HCT116 (cell line): ENCODE measurements around the gene BEND3. TPM values are rescaled to one million over a fixed set of nuclear protein-coding genes. Genes with fewer than 3 reads are reported as not detected.

ENCODE experiments used
- ATAC-seq: fragments of 200-7000 bp; cut with Tn5 transposase; 2 replicates; pipeline ENCODE4 v1.9.1; 2020; ENCODE audit warnings: mild to moderate bottlenecking, moderate library complexity
- BruUV-seq: library from RNA; stranded (reverse); fragments of 400-500 nt; replicated peaks from 2 replicates; lab custom pipeline; 2021; lab: Mats Ljungman, UMichigan
- CTCF ChIA-PET: fragments of 300-600 bp; sonication (Branson Sonifier 250); formaldehyde crosslinking; loops from one replicate; lab custom pipeline; 2021; ENCODE audit warnings: antibody characterized with exemption; lab: Charles Lee
- POLR2A ChIA-PET: fragments of 300-600, 350-600 bp; sonication (Branson Sonifier 250); formaldehyde crosslinking; loops from one replicate; lab custom pipeline; 2021; ENCODE audit warnings: antibody characterized with exemption; lab: Charles Lee
- RAD21 ChIA-PET, 2 experiments: fragments of 300-600 bp; sonication (Branson Sonifier 250); formaldehyde crosslinking; loops; one replicate each; lab custom pipeline; 2023; ENCODE audit warnings: low total read pairs in 2 of 2; ENCODE audit not compliant: uncharacterized antibody in 2 of 2, unreplicated experiment in 2 of 2, low non-redundant PET in 1 of 2; lab: Charles Lee
- DNase-seq: peaks from one replicate; pipeline ENCODE4 v3.0.0-alpha.2; 2010; ENCODE audit warnings: low read depth, low spot score
- H2AFZ ChIP-seq: fragments of 200-600 bp; shearing (Covaris generic), sonication (generic); 2 replicates; pipeline ENCODE4 v1.6.1; 2017; ENCODE audit warnings: low read depth, mixed run types, mixed read lengths, antibody characterized with exemption, low read length; ENCODE audit not compliant: poor library complexity, severe bottlenecking
- H3K27ac ChIP-seq: 2 replicates; pipeline ENCODE4 v1.5.1; 2012; ENCODE audit warnings: low read depth, low read length
- H3K27me3 ChIP-seq: fragments of 200-600 bp; sonication (generic); 2 replicates; pipeline ENCODE4 v1.6.1; 2016; ENCODE audit warnings: mixed run types, low read length, mixed read lengths; ENCODE audit not compliant: insufficient read depth
- H3K36me3 ChIP-seq, 2 experiments: fragments of 200-500 bp in 1 of 2; fragments of 200-600 bp in 1 of 2; sonication (Bioruptor generic) in 1 of 2; sonication (generic) in 1 of 2; 2 replicates each; pipeline versions ENCODE4 v1.5.1 to v1.6.1; 2014 to 2016; ENCODE audit warnings: low read length in 2 of 2, inconsistent platforms in 1 of 2, mixed read lengths in 1 of 2, mixed run types in 1 of 2; ENCODE audit not compliant: insufficient read depth in 2 of 2, control insufficient read depth in 1 of 2
- H3K4me1 ChIP-seq, 2 experiments: fragments of 200-600 bp in 1 of 2; sonication (generic) in 1 of 2; 2 replicates each; pipeline versions ENCODE4 v1.5.1 to v1.6.1; 2012 to 2017; ENCODE audit warnings: low read length in 2 of 2, inconsistent platforms in 1 of 2, mild to moderate bottlenecking in 1 of 2, mixed read lengths in 1 of 2, mixed run types in 1 of 2, moderate library complexity in 1 of 2; ENCODE audit not compliant: insufficient read depth in 2 of 2, control insufficient read depth in 1 of 2
- H3K4me2 ChIP-seq: fragments of 200-600 bp; sonication (generic); 2 replicates; pipeline ENCODE4 v1.6.1; 2017; ENCODE audit warnings: mixed run types, low read length, mixed read lengths
- H3K4me3 ChIP-seq, 2 experiments: fragments of 200-600 bp in 1 of 2; sonication (generic) in 1 of 2; replicated peaks in 1 of 2; 2 replicates each; pipeline ENCODE4 v1.5.1; 2011 to 2016; ENCODE audit warnings: low read length in 2 of 2, control low read depth in 1 of 2, low read depth in 1 of 2, mild to moderate bottlenecking in 1 of 2, mixed read lengths in 1 of 2, mixed run types in 1 of 2
- H3K79me2 ChIP-seq: fragments of 200-600 bp; sonication (generic); 2 replicates; pipeline ENCODE4 v1.6.1; 2017; ENCODE audit warnings: mild to moderate bottlenecking, mixed run types, low read length, moderate library complexity, mixed read lengths; ENCODE audit not compliant: insufficient read depth
- H3K9ac ChIP-seq: fragments of 200-600 bp; sonication (generic); 2 replicates; pipeline ENCODE4 v1.6.1; 2016; ENCODE audit warnings: low read length, mixed read lengths
- H3K9me2 ChIP-seq: fragments of 200-600 bp; sonication (generic), shearing (Covaris generic); 2 replicates; pipeline ENCODE4 v1.6.1; 2017; ENCODE audit warnings: mixed run types, mild to moderate bottlenecking, moderate library complexity; ENCODE audit not compliant: insufficient read depth
- H3K9me3 ChIP-seq, 2 experiments: fragments of 200-500 bp in 1 of 2; fragments of 200-600 bp in 1 of 2; sonication (Bioruptor generic) in 1 of 2; sonication (generic) in 1 of 2; 2 replicates each; pipeline ENCODE4 v1.6.1; 2014 to 2017; ENCODE audit warnings: low read length in 2 of 2, mixed read lengths in 2 of 2, inconsistent platforms in 1 of 2, low read depth in 1 of 2, mild to moderate bottlenecking in 1 of 2, mixed run types in 1 of 2, moderate library complexity in 1 of 2; ENCODE audit not compliant: control insufficient read depth in 1 of 2, insufficient read depth in 1 of 2
- H4K20me1 ChIP-seq: fragments of 200-600 bp; sonication (generic), shearing (Covaris generic); 2 replicates; pipeline ENCODE4 v1.6.1; 2017; ENCODE audit warnings: mixed run types, mild to moderate bottlenecking, moderate library complexity; ENCODE audit not compliant: insufficient read depth
- CBX3 ChIP-seq: IDR thresholded peaks from 2 replicates; pipeline ENCODE4 v1.6.1; 2012; ENCODE audit warnings: low read depth
- EGR1 ChIP-seq: IDR thresholded peaks from 2 replicates; pipeline ENCODE4 v1.6.1; 2012; ENCODE audit warnings: low read depth
- ELF1 ChIP-seq: IDR thresholded peaks from 2 replicates; pipeline ENCODE4 v1.6.1; 2012; ENCODE audit warnings: low read depth, borderline replicate concordance
- EZH2 ChIP-seq: fragments of 200-600 bp; sonication (generic); IDR thresholded peaks from 2 replicates; pipeline ENCODE4 v1.6.1; 2017; ENCODE audit warnings: antibody characterized with exemption, mixed run types
- EZH2phosphoT487 ChIP-seq: fragments of 200-600 bp; IDR thresholded peaks from 2 replicates; pipeline ENCODE4 v1.6.1; 2018; ENCODE audit warnings: antibody characterized with exemption, borderline replicate concordance
- FOSL1 ChIP-seq: IDR thresholded peaks from 2 replicates; pipeline ENCODE4 v1.6.1; 2012; ENCODE audit warnings: low read depth
- JUND ChIP-seq: IDR thresholded peaks from 2 replicates; pipeline ENCODE4 v1.6.1; 2012
- POLR2A ChIP-seq: IDR thresholded peaks from 2 replicates; pipeline ENCODE4 v1.7.0; 2011; ENCODE audit warnings: borderline replicate concordance; ENCODE audit not compliant: insufficient read depth, insufficient read length; ENCODE audit errors: extremely low read depth
- POLR2AphosphoS5 ChIP-seq: IDR thresholded peaks from 2 replicates; pipeline ENCODE4 v1.6.1; 2011; ENCODE audit warnings: mild to moderate bottlenecking, low read depth, low read length, moderate library complexity
- RAD21 ChIP-seq: IDR thresholded peaks from 2 replicates; pipeline ENCODE4 v1.6.1; 2012; ENCODE audit warnings: low read depth, mild to moderate bottlenecking
- SIN3A ChIP-seq: IDR thresholded peaks from 2 replicates; pipeline ENCODE4 v1.6.1; 2012; ENCODE audit warnings: low read depth
- SP1 ChIP-seq: IDR thresholded peaks from 2 replicates; pipeline ENCODE4 v1.6.1; 2012; ENCODE audit warnings: low read depth
- TCF7L2 ChIP-seq: IDR thresholded peaks from 2 replicates; pipeline ENCODE4 v1.7.0; 2011; ENCODE audit warnings: borderline replicate concordance, inconsistent platforms; ENCODE audit not compliant: insufficient read depth, insufficient read length; ENCODE audit errors: extremely low read depth
- YY1 ChIP-seq: IDR thresholded peaks from 2 replicates; pipeline ENCODE4 v1.6.1; 2011; ENCODE audit warnings: low read length, low read depth, moderate library complexity, mild to moderate bottlenecking; ENCODE audit not compliant: insufficient replicate concordance; ENCODE audit errors: extremely low read depth
- ZFX ChIP-seq: fragments of 450-650 bp; IDR thresholded peaks from 2 replicates; pipeline ENCODE4 v1.6.1; 2017
- ZNF274 ChIP-seq: fragments of 200-500 bp; sonication (Bioruptor generic); IDR thresholded peaks from 2 replicates; pipeline ENCODE4 v1.6.1; 2014; ENCODE audit warnings: mild to moderate bottlenecking, low read depth, low read length, inconsistent platforms
- intact Hi-C: fragments of 100-400 bp; cut with micrococcal nuclease; formaldehyde crosslinking; loops from 2 replicates; pipeline ENCODE4 v1.10.0; 2022
- total RNA-seq: library from RNA; stranded (reverse); gene quantifications from one replicate; pipeline ENCODE4 v1.2.1, GENCODE V29; 2021; ENCODE audit not compliant: unreplicated experiment
- TF ChIP-seq, protein P1 (sequence below): IDR thresholded peaks from 2 replicates; pipeline ENCODE4 v1.6.1; 2012
- TF ChIP-seq, protein P2 (sequence below): IDR thresholded peaks from 2 replicates; pipeline ENCODE4 v1.6.1; 2012; ENCODE audit warnings: low read depth
- TF ChIP-seq, protein P3 (sequence below), 3 experiments: fragments of 200-600 bp in 1 of 3; sonication (generic) in 1 of 3; IDR thresholded peaks in 2 of 3; conservative IDR thresholded peaks in 1 of 3; 2 replicates each; pipeline ENCODE4 v1.5.1; 2012 to 2017; ENCODE audit warnings: low read depth in 2 of 3, low read length in 2 of 3, antibody characterized with exemption in 1 of 3, borderline replicate concordance in 1 of 3, control low read depth in 1 of 3, mild to moderate bottlenecking in 1 of 3, mixed read lengths in 1 of 3, mixed run types in 1 of 3, moderate library complexity in 1 of 3; ENCODE audit not compliant: insufficient read depth in 1 of 3
- TF ChIP-seq, protein P4 (sequence below): IDR thresholded peaks from 2 replicates; pipeline ENCODE4 v1.6.1; 2012

BEND3 gene
- total RNA-seq, 1 experiment from 2014 or later, result 6.3 TPM

DNA sequence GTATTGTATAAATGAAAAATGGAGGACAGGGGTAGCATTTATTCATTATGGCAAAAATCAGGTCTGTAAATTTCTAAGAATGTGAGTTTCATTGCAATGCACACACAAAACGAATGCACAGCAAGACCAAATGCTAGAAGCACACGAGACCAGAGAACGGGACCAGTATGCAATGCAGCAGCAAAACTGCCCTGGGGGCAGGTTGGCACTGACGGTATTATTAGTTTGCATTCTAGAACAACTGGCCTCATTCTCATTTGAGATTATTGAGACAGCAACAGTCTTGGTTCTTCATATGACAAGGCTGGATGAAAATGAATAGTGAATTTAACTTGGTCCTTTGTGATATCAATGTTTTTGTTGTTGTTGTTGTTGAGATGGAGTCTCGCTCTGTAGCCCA lies 96.3 kb downstream of the BEND3 start:
- ChIA-PET POLR2A (no interaction called here), RAD21 (no interaction called here), CTCF (no interaction called here)
- Histone ChIP-seq H3K27me3 (no peaks in the 10 kb centered on the region), H3K4me3 (no peak overlapping the region), H3K4me2 (no peak overlapping the region), H3K36me3 (no peaks in the 10 kb centered on the region), H3K9ac (no peak overlapping the region), H3K9me2 (no peaks in the 10 kb centered on the region), H4K20me1 (no peaks in the 10 kb centered on the region), H3K9me3 (no peaks in the 10 kb centered on the region), H3K27ac (no peak overlapping the region), H3K4me1 (peaks cover 10 to 16% of the 10 kb centered on the region in 2 experiments), H2AFZ (no peak overlapping the region), H3K79me2 (no peaks in the 10 kb centered on the region)
- intact Hi-C loops, result no loop called here
- BruUV-seq, result no TSS peak
- ATAC-seq (no peak), DNase-seq (no peak)
- TF ChIP-seq EGR1 (no peak), POLR2A (no peak), SIN3A (no peak), ELF1 (no peak), JUND (no peak), FOSL1 (no peak), ZNF274 (no peak), EZH2 (no peak), ZFX (no peak), CBX3 (no peak), SP1 (no peak), POLR2AphosphoS5 (no peak), RAD21 (no peak), YY1 (no peak), TCF7L2 (no peak), EZH2phosphoT487 (no peak)
- TF ChIP-seq, protein P1, sequence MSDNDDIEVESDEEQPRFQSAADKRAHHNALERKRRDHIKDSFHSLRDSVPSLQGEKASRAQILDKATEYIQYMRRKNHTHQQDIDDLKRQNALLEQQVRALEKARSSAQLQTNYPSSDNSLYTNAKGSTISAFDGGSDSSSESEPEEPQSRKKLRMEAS, result no peak
- TF ChIP-seq, protein P2, sequence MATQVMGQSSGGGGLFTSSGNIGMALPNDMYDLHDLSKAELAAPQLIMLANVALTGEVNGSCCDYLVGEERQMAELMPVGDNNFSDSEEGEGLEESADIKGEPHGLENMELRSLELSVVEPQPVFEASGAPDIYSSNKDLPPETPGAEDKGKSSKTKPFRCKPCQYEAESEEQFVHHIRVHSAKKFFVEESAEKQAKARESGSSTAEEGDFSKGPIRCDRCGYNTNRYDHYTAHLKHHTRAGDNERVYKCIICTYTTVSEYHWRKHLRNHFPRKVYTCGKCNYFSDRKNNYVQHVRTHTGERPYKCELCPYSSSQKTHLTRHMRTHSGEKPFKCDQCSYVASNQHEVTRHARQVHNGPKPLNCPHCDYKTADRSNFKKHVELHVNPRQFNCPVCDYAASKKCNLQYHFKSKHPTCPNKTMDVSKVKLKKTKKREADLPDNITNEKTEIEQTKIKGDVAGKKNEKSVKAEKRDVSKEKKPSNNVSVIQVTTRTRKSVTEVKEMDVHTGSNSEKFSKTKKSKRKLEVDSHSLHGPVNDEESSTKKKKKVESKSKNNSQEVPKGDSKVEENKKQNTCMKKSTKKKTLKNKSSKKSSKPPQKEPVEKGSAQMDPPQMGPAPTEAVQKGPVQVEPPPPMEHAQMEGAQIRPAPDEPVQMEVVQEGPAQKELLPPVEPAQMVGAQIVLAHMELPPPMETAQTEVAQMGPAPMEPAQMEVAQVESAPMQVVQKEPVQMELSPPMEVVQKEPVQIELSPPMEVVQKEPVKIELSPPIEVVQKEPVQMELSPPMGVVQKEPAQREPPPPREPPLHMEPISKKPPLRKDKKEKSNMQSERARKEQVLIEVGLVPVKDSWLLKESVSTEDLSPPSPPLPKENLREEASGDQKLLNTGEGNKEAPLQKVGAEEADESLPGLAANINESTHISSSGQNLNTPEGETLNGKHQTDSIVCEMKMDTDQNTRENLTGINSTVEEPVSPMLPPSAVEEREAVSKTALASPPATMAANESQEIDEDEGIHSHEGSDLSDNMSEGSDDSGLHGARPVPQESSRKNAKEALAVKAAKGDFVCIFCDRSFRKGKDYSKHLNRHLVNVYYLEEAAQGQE, result no peak
- TF ChIP-seq, protein P3, sequence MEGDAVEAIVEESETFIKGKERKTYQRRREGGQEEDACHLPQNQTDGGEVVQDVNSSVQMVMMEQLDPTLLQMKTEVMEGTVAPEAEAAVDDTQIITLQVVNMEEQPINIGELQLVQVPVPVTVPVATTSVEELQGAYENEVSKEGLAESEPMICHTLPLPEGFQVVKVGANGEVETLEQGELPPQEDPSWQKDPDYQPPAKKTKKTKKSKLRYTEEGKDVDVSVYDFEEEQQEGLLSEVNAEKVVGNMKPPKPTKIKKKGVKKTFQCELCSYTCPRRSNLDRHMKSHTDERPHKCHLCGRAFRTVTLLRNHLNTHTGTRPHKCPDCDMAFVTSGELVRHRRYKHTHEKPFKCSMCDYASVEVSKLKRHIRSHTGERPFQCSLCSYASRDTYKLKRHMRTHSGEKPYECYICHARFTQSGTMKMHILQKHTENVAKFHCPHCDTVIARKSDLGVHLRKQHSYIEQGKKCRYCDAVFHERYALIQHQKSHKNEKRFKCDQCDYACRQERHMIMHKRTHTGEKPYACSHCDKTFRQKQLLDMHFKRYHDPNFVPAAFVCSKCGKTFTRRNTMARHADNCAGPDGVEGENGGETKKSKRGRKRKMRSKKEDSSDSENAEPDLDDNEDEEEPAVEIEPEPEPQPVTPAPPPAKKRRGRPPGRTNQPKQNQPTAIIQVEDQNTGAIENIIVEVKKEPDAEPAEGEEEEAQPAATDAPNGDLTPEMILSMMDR (IDR thresholded peaks at IDR 0.05 in 2 of 3, conservative IDR thresholded peaks at IDR 0.05 in 1 of 3; ENCODE audit: borderline replicate concordance in 1 of 3, insufficient read depth in 1 of 3, low read depth in 2 of 3, low read length in 2 of 3), result no peak
- TF ChIP-seq, protein P4, sequence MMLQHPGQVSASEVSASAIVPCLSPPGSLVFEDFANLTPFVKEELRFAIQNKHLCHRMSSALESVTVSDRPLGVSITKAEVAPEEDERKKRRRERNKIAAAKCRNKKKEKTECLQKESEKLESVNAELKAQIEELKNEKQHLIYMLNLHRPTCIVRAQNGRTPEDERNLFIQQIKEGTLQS, result no peak
